KG1 (cell line): ENCODE measurements around the gene TRIM5.
"Not testable (repeated sequence)": the region's sequence is repeated elsewhere in the genome, so short reads cannot be mapped to it uniquely, and the experiment has no call there.

Experiments
- DNase-seq: peaks from one replicate; lab custom pipeline; 2025; lab: John Stamatoyannopoulos, UW

Gene TRIM5

DNA sequence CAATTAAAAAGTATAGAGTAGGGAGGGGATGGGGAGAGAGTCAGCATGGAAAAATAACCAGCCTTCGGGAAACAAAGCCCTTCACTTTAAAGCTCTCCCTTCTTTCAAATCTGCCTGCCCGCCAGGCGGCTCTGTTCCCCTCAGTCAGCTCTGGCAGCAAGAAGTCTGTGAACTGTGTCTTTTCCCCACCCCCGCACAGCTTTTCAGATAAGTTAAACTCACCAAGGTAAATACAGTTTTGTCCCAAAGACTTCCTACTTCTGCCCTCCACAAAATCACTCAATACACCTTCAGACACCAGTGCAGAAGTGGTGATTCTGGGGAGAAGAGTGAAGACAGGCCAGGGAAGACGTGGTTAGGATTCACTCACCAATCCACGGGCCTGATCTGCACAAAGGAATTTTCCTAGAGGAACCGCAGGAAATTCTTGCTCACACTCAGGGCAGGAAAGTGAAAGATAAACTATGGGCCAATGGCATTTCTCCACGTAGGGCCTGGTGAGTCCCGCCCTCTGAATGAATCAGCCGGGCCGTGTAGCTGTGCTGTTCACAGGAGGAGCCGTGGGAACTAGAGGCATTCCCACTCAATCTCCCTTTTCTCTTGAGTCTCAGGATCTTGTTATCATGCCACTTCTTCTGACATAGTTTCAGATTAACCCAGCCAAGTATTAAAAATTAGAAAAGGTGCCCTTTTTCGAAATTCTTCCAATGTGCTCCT is at the start of gene TRIM5:
TRIM5 (minus strand) TSS at position 429 of the 717 bp plus-strand sequence. CDS start 4,897 bp downstream, outside the sequence.
- DNase-seq, result peak; percentile 39

- DNase-seq, result no peak
Observed at GRCh38 chr11:5727691-5728090, 42.8 kb upstream of the TRIM5 start.

DNA sequence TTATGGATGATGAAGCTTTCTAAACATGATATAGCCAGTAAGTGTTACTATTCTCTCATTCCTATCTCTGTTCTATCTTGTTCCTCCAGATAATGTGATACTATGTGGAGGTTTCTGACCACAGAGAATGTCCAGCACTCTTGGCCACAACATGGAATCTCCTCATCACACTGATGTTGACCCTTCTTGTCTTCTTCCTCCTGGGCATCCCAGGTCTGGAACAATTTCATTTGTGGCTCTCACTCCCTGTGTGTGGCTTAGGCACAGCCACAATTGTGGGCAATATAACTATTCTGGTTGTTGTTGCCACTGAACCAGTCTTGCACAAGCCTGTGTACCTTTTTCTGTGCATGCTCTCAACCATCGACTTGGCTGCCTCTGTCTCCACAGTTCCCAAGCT is 41.5 kb upstream of the TRIM5 start:
- no peak for DNase-seq

- no peak for DNase-seq
Observed at GRCh38 chr11:5722622-5723021, 37.7 kb upstream of the TRIM5 start.

GRCh38 chr11:5719703-5720495 is 35.0 kb upstream of the TRIM5 start:
- DNase-seq, result no peak

DNA sequence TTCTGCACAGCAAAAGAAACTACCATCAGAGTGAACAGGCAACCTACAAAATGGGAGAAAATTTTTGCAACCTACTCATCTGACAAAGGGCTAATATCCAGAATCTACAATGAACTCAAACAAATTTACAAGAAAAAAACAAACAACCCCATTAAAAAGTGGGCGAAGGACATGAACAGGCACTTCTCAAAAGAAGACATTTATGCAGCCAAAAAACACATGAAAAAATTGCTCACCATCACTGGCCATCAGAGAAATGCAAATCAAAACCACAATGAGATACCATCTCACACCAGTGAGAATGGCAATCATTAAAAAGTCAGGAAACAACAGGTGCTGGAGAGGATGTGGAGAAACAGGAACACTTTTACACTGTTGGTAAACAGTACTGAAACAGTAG is 31.6 kb upstream of the TRIM5 start:
- not testable (repeated sequence) for DNase-seq

- DNase-seq, result no peak
Observed at GRCh38 chr11:5713695-5714094, 28.8 kb upstream of the TRIM5 start.

- no peak for DNase-seq
Observed at GRCh38 chr11:5712507-5712906, 27.6 kb upstream of the TRIM5 start.

GRCh38 chr11:5705688-5706087 is 20.8 kb upstream of the TRIM5 start:
- DNase-seq, result no peak

DNA sequence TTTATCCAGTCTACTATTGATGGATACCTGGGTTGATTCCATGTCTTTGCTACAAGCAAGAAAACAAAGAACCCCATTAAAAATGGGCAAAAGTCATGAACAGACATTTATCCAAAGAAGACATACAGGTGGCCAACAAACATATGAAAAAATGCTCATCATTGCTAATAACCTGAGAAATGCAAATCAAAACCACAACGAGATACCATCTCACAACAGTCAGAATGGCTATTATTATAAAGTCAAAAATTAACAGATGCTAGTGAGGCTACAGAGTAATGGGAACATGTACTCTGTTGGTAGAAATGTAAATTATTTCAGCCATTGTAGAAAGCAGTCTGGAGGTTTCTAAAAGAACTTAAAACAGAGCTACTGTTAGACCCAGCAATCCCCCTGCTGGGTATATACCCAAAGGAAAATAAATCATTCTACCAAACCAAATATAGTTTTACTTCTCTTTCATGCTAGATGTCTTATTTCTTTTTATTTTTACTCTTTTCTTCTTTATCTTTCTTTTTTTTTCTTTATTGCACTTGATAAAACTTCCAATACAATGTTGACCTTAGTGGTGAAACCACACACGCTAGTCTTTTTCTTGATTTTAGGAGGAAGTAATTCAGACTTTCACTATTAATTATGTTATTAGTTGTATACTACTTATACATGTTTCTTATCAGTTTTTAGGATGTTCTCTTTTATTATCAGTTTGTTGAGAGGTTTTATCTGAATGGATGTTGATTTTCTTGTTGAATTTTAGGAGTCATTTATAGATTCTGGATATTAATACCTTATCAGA is 19.1 kb upstream of the TRIM5 start:
- DNase-seq, result no peak

DNA sequence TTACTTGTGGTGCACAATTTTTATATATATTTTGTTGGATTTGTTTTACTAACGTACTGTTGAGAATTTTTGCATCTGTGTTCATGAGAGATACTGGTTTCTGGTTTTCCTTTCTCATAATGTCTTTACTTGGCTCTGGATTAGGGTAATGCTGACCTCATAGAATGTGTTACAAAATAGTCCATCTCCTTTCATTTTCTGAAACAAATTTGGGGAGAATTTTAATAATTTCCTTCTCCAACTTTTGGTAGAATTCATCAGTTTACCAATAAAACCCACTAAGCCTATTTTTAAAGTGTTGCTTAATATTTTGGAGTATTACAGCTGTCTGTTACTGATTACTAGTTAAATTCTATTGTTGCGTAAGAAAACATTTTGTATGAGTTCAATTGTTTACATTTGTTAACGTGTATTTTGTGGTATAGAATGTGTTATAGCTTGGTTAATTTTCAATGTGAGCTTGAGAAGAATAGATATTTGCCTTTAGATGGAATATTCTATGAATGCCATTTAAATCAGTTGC is 16.2 kb upstream of the TRIM5 start:
- no peak for DNase-seq

- DNase-seq, result no peak
Observed at GRCh38 chr11:5700421-5701054, 15.7 kb upstream of the TRIM5 start.

- no peak for DNase-seq
Observed at GRCh38 chr11:5698281-5698680, 13.4 kb upstream of the TRIM5 start.

GRCh38 chr11:5696210-5696609 is 11.3 kb upstream of the TRIM5 start:
- no peak for DNase-seq

- no peak for DNase-seq
Observed at GRCh38 chr11:5695580-5695979, 10.7 kb upstream of the TRIM5 start.

GRCh38 chr11:5694642-5695041 is 9.8 kb upstream of the TRIM5 start:
- DNase-seq, result no peak

GRCh38 chr11:5691964-5692361 is 7.1 kb upstream of the TRIM5 start:
- DNase-seq, result no peak

DNA sequence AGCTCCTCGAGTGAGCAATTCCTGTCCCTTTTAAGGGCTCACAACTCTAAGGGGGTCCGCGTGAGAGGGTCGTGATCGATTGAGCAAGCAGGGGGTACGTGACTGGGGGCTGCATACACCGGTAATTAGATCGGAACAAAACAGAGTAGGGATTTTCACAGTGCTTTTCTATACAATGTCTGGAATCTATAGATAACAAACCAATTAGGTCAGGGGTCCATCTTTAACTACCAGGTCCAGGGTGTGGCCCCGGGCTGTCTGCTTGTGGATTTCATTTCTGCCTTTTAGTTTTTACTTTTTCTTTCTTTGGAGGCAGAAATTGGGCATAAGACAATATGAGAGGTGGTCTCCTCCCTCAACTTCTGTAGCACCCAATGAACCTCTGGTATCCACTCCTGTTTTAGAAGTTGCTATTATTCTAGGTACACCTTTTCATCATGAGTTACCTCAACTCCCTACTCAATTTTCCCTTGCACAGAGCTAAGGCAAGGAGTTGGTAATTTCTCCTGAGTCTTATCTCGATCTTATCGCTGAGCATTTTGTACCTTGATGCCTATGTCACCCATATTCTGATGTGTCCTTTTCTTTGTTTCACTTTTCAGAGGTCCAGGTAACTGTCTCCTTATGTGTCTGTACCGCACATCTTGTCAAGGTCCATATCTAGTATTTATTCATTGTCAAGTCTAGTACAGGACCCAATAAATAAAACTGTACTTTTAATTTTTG is 6.5 kb upstream of the TRIM5 start:
- not testable (repeated sequence) for DNase-seq

- DNase-seq, result no peak
Observed at GRCh38 chr11:5690736-5691135, 5.9 kb upstream of the TRIM5 start.

DNA sequence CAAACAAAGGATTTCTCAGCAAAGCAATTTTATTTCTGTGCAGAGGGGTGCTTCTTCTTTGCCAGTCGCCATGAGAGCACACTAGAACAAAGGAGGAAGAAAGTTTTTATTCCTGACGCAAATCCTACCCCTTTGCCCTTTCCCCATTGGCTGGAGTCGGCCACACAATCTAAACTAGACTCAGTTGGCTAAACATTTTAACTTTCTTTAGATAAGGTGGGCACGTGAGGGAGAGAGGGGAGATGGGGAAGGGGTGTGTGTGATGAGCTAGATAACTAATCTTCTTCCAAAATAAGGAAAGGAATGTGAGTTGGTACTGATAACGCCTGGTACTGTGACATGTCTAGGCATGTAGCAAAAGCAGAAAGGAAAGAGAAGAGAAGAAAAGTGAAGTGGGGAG is 5.3 kb upstream of the TRIM5 start:
- DNase-seq, result no peak

DNA sequence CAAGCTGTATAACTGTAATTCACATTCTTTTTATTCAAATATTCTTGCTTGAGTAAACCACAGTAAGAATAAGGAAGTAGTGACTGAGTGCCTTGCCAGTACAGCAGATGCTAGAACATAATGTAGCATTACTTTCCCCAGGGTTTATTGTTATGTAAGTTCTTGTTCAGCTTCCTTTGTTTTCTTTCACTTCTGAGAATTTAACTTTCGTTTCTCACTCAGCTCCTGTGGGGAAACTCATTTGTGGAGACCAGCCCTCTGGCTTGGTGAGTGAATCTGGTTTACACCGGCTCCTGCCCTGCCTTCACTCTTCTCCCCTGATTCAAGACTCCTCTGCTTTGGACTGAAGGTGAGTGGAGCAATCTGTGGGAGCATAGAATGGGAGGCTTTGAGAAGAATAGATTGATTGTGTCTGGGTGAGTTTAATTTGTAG is 4.7 kb upstream of the TRIM5 start, which contains the start of gene TRIM22:
TRIM22 (plus strand) TSS at position 240 of the 433 bp plus-strand sequence. CDS start 6,443 bp downstream, outside the sequence.
- peak; percentile 58 for DNase-seq
